HEK293 (cell line): ENCODE data around the gene SLC2A4.

Experiments used
- FEZF1 ChIP-seq: fragments of 450-650 bp; formaldehyde crosslinking; IDR thresholded peaks from 2 replicates; pipeline ENCODE4 v1.5.1; 2016; ENCODE audit warnings: missing biosample characterization, missing genetic modification characterization
- GLI2 ChIP-seq: fragments of 450-650 bp; formaldehyde crosslinking; IDR thresholded peaks from 2 replicates; pipeline ENCODE4; 2017; ENCODE audit warnings: missing biosample characterization, missing genetic modification characterization, low read depth, borderline replicate concordance
- GLIS2 ChIP-seq: fragments of 450-650 bp; formaldehyde crosslinking; IDR thresholded peaks from 2 replicates; pipeline ENCODE4 v1.5.1; 2016; ENCODE audit warnings: missing biosample characterization, missing genetic modification characterization
- KLF7 ChIP-seq: fragments of 450-650 bp; formaldehyde crosslinking; IDR thresholded peaks from 2 replicates; pipeline ENCODE4 v1.5.1; 2016; ENCODE audit warnings: missing biosample characterization, missing genetic modification characterization, borderline replicate concordance
- MEIS1 ChIP-seq: sonication (generic); formaldehyde crosslinking; IDR thresholded peaks from 2 replicates; pipeline ENCODE4 v1.8.1; 2022; ENCODE audit warnings: missing genetic modification reagents, mild to moderate bottlenecking, borderline replicate concordance
- MYNN ChIP-seq: fragments of 450-650 bp; formaldehyde crosslinking; IDR thresholded peaks from 2 replicates; pipeline ENCODE4 v1.5.1; 2016; ENCODE audit warnings: missing biosample characterization, missing genetic modification characterization, borderline replicate concordance
- SCRT2 ChIP-seq: fragments of 450-650 bp; formaldehyde crosslinking; IDR thresholded peaks from 2 replicates; pipeline ENCODE4 v1.5.1; 2016; ENCODE audit warnings: missing biosample characterization, missing genetic modification characterization
- ZBTB11 ChIP-seq: fragments of 450-650 bp; formaldehyde crosslinking; conservative IDR thresholded peaks from 2 replicates; pipeline ENCODE4 v1.5.1; 2016; ENCODE audit warnings: low read depth, missing biosample characterization, missing genetic modification characterization
- ZBTB20 ChIP-seq: fragments of 450-650 bp; formaldehyde crosslinking; IDR thresholded peaks from 2 replicates; pipeline ENCODE4 v1.5.1; 2016; ENCODE audit warnings: missing biosample characterization, missing genetic modification characterization
- ZBTB48 ChIP-seq: fragments of 450-650 bp; formaldehyde crosslinking; IDR thresholded peaks from 2 replicates; pipeline ENCODE4 v1.5.1; 2016; ENCODE audit warnings: missing biosample characterization, missing genetic modification characterization
- ZBTB8A ChIP-seq: fragments of 450-650 bp; formaldehyde crosslinking; IDR thresholded peaks from 2 replicates; pipeline ENCODE4 v1.5.1; 2016; ENCODE audit warnings: missing biosample characterization, missing genetic modification characterization
- ZFP41 ChIP-seq: fragments of 450-650 bp; formaldehyde crosslinking; IDR thresholded peaks from 2 replicates; pipeline ENCODE4 v1.5.1; 2016; ENCODE audit warnings: missing biosample characterization, missing genetic modification characterization, borderline replicate concordance
- ZIC2 ChIP-seq: fragments of 450-650 bp; formaldehyde crosslinking; IDR thresholded peaks from 2 replicates; pipeline ENCODE4 v1.5.1; 2016; ENCODE audit warnings: missing biosample characterization, missing genetic modification characterization
- ZNF132 ChIP-seq: fragments of 450-650 bp; formaldehyde crosslinking; IDR thresholded peaks from 2 replicates; pipeline ENCODE4 v1.5.1; 2017; ENCODE audit warnings: missing biosample characterization, missing genetic modification characterization, borderline replicate concordance
- ZNF138 ChIP-seq: fragments of 450-650 bp; formaldehyde crosslinking; IDR thresholded peaks from 2 replicates; pipeline ENCODE4 v1.5.1; 2016; ENCODE audit warnings: missing biosample characterization, missing genetic modification characterization, borderline replicate concordance
- ZNF169 ChIP-seq: fragments of 450-650 bp; formaldehyde crosslinking; IDR thresholded peaks from 2 replicates; pipeline ENCODE4 v1.5.1; 2016; ENCODE audit warnings: missing biosample characterization, missing genetic modification characterization
- ZNF175 ChIP-seq: fragments of 450-650 bp; formaldehyde crosslinking; IDR thresholded peaks from 2 replicates; pipeline ENCODE4 v1.5.1; 2016; ENCODE audit warnings: missing biosample characterization, missing genetic modification characterization
- ZNF248 ChIP-seq: fragments of 450-650 bp; formaldehyde crosslinking; IDR thresholded peaks from 2 replicates; pipeline ENCODE4 v1.5.1; 2017; ENCODE audit warnings: missing biosample characterization, missing genetic modification characterization
- ZNF324 ChIP-seq: fragments of 450-650 bp; formaldehyde crosslinking; IDR thresholded peaks from 2 replicates; pipeline ENCODE4 v1.5.1; 2016; ENCODE audit warnings: missing biosample characterization, missing genetic modification characterization
- ZNF335 ChIP-seq: fragments of 450-650 bp; formaldehyde crosslinking; conservative IDR thresholded peaks from 2 replicates; pipeline ENCODE4 v1.5.1; 2016; ENCODE audit warnings: missing biosample characterization, missing genetic modification characterization
- ZNF350 ChIP-seq: fragments of 450-650 bp; formaldehyde crosslinking; IDR thresholded peaks from 2 replicates; pipeline ENCODE4 v1.5.0; 2017; ENCODE audit warnings: missing biosample characterization, mild to moderate bottlenecking, missing genetic modification characterization
- ZNF366 ChIP-seq: fragments of 450-650 bp; formaldehyde crosslinking; conservative IDR thresholded peaks from 2 replicates; pipeline ENCODE4 v1.5.1; 2016; ENCODE audit warnings: missing biosample characterization, missing genetic modification characterization
- ZNF416 ChIP-seq: fragments of 450-650 bp; formaldehyde crosslinking; IDR thresholded peaks from 2 replicates; pipeline ENCODE4 v1.5.1; 2016; ENCODE audit warnings: missing biosample characterization, missing genetic modification characterization
- ZNF514 ChIP-seq: fragments of 450-650 bp; formaldehyde crosslinking; IDR thresholded peaks from 2 replicates; pipeline ENCODE4 v1.5.1; 2016; ENCODE audit warnings: missing biosample characterization, missing genetic modification characterization
- ZNF530 ChIP-seq: fragments of 450-650 bp; formaldehyde crosslinking; IDR thresholded peaks from 2 replicates; pipeline ENCODE4 v1.5.1; 2016; ENCODE audit warnings: low read depth, missing biosample characterization, missing genetic modification characterization
- ZNF544 ChIP-seq: fragments of 450-650 bp; formaldehyde crosslinking; IDR thresholded peaks from 2 replicates; pipeline ENCODE4 v1.5.0; 2017; ENCODE audit warnings: missing biosample characterization, missing genetic modification characterization
- ZNF558 ChIP-seq: fragments of 450-650 bp; formaldehyde crosslinking; IDR thresholded peaks from 2 replicates; pipeline ENCODE4 v1.5.1; 2016; ENCODE audit warnings: missing biosample characterization, missing genetic modification characterization
- ZNF624 ChIP-seq: fragments of 450-650 bp; formaldehyde crosslinking; IDR thresholded peaks from 2 replicates; pipeline ENCODE4 v1.5.1; 2017; ENCODE audit warnings: missing biosample characterization, missing genetic modification characterization
- ZNF654 ChIP-seq: fragments of 450-650 bp; formaldehyde crosslinking; IDR thresholded peaks from 2 replicates; pipeline ENCODE4 v1.5.1; 2016; ENCODE audit warnings: low read depth, missing biosample characterization, missing genetic modification characterization
- ZNF76 ChIP-seq: fragments of 450-650 bp; formaldehyde crosslinking; IDR thresholded peaks from 2 replicates; pipeline ENCODE4; 2016; ENCODE audit warnings: low read depth, missing biosample characterization, missing genetic modification characterization, borderline replicate concordance
- ZNF776 ChIP-seq: fragments of 450-650 bp; formaldehyde crosslinking; IDR thresholded peaks from 2 replicates; pipeline ENCODE4 v1.5.0; 2017; ENCODE audit warnings: missing biosample characterization, missing genetic modification characterization, borderline replicate concordance
- ZSCAN30 ChIP-seq: fragments of 450-650 bp; IDR thresholded peaks from 2 replicates; pipeline ENCODE4 v1.5.1; 2018; ENCODE audit warnings: missing biosample characterization, mild to moderate bottlenecking, missing genetic modification characterization, moderate library complexity
- ZSCAN4 ChIP-seq: fragments of 450-650 bp; formaldehyde crosslinking; IDR thresholded peaks from 2 replicates; pipeline ENCODE4 v1.5.1; 2017; ENCODE audit warnings: missing biosample characterization, missing genetic modification characterization
- TF ChIP-seq, protein P1 (sequence below): fragments of 450-650 bp; formaldehyde crosslinking; IDR thresholded peaks from 2 replicates; pipeline ENCODE4 v1.5.1; 2016; ENCODE audit warnings: missing biosample characterization, missing genetic modification characterization
- TF ChIP-seq, protein P2 (sequence below): fragments of 450-650 bp; formaldehyde crosslinking; IDR thresholded peaks from 2 replicates; pipeline ENCODE4 v1.5.1; 2016; ENCODE audit warnings: missing biosample characterization, missing genetic modification characterization

Gene SLC2A4

GRCh38 chr17:7242717-7243452 is 38.6 kb upstream of the SLC2A4 start (continued):
- TF ChIP-seq ZBTB11 (tag by site-specific recombination) (peak; percentile 57; the same call in 1 of the 2 replicates), ZNF366 (tag by site-specific recombination) (peak; percentile 74), GLIS2 (peak; percentile 96), ZBTB8A (tag by site-specific recombination) (peak; percentile 97), ZNF514 (tag by site-specific recombination) (no peak), ZNF416 (tag by site-specific recombination) (no peak), ZNF324 (tag by site-specific recombination) (peak; percentile 97), FEZF1 (peak; percentile 48), ZIC2 (tag by site-specific recombination) (peak; percentile 85), ZBTB20 (tag by site-specific recombination) (peak; percentile 54), ZFP41 (tag by site-specific recombination) (no peak), ZNF654 (0 out of 2 replicates have a peak, but pooled peaks have one; percentile 9), ZNF138 (tag by site-specific recombination) (no peak), SCRT2 (tag by site-specific recombination) (peak; percentile 39; the same call in 1 of the 2 replicates), ZNF558 (tag by site-specific recombination) (no peak), ZSCAN30 (peak; percentile 54), ZNF175 (tag by site-specific recombination) (no peak), ZNF248 (no peak), ZSCAN4 (tag by site-specific recombination) (peak; percentile 60), ZNF169 (tag by site-specific recombination) (no peak), MYNN (tag by site-specific recombination) (no peak), ZBTB48 (tag by site-specific recombination) (peak; percentile 74), ZNF776 (no peak), GLI2 (peak; percentile 43; the same call in 1 of the 2 replicates), ZNF335 (peak; percentile 52), ZNF350 (tag by site-specific recombination) (no peak), KLF7 (tag by site-specific recombination) (peak; percentile 98), ZNF624 (tag by site-specific recombination) (no peak), MEIS1 (CRISPR knock-in tag) (no peak), ZNF76 (tag by site-specific recombination) (peak; percentile 83), ZNF544 (tag by site-specific recombination) (no peak), ZNF132 (tag by site-specific recombination) (no peak), ZNF530 (no peak)
- TF ChIP-seq, protein P1, sequence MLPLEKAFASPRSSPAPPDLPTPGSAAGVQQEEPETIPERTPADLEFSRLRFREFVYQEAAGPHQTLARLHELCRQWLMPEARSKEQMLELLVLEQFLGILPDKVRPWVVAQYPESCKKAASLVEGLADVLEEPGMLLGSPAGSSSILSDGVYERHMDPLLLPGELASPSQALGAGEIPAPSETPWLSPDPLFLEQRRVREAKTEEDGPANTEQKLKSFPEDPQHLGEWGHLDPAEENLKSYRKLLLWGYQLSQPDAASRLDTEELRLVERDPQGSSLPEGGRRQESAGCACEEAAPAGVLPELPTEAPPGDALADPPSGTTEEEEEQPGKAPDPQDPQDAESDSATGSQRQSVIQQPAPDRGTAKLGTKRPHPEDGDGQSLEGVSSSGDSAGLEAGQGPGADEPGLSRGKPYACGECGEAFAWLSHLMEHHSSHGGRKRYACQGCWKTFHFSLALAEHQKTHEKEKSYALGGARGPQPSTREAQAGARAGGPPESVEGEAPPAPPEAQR (tag by site-specific recombination) = peak; percentile 93; the same call in 1 of the 2 replicates
- TF ChIP-seq, protein P2, sequence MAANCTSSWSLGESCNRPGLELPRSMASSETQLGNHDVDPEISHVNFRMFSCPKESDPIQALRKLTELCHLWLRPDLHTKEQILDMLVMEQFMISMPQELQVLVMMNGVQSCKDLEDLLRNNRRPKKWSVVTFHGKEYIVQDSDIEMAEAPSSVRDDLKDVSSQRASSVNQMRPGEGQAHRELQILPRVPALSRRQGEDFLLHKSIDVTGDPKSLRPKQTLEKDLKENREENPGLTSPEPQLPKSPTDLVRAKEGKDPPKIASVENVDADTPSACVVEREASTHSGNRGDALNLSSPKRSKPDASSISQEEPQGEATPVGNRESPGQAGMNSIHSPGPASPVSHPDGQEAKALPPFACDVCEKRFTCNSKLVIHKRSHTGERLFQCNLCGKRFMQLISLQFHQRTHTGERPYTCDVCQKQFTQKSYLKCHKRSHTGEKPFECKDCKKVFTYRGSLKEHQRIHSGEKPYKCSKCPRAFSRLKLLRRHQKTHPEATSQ = peak; percentile 97
